ENCODE data around the gene EIF5A.

GRCh38 chr17:7352503-7352889 is 45.1 kb downstream of the EIF5A start:
- TF ChIP-seq EZH2 (IDR thresholded peaks at IDR 0.05; ENCODE audit: borderline replicate concordance, low read length) (no peak), CTCF (conservative IDR thresholded peaks at IDR 0.05 in 1 of 2, IDR thresholded peaks at IDR 0.05 in 1 of 2; ENCODE audit: extremely low read depth in 1 of 2, insufficient read depth in 1 of 2, low read depth in 1 of 2, low read length in 2 of 2) (peak in 1 of 2 donors; percentile 70)
